Measurements from ENCODE around the gene ZNF492. TPM values are rescaled to one million over a fixed set of nuclear protein-coding genes. Genes with fewer than 3 reads are reported as not detected.
A peak's percentile ranks its signal among the peaks of the same experiment; 100 is the strongest.
"Not testable (repeated sequence)": the region's sequence is repeated elsewhere in the genome, so short reads cannot be mapped to it uniquely, and the experiment has no call there.

Gene ZNF492
- total RNA-seq = 1 to 10 TPM; 4.2 to 4.7 TPM

DNA sequence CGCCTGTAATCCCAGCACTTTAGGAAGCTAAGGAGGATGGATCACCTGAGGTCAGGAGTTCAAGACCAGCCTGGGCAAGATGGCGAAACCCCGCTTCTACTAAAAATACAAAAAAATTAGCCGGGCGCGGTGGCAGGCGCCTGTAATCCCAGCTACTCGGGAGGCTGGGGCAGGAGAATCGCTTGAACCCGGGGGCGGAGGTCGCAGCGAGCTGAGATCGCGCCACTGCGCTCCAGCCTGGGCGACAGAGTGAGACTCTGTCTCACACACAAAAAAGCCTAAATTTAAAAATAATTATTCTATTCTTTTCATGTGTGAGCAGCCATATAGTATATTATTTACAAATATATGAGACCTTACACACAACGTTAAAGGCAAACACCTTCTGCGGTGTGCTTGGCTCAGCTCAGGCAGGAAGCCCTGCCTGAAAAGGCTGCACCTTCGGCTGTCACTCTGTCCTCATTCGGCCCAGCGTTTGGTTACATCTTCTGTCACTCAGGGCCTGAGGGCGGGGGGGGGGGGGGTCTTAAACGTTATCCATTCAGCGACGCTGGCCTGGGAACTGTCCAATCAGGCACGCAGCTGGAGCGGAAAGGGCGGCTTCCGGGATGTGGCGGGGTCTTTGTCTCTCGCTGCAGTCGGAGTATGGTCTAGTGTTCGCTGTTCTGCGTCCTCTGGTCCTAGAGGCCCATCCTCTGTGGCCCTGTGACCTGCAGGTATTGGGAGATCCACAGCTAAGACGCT, at the start of gene ZNF492:
Gene ZNF492, plus strand, starts transcription at position 619 of the 744 bp plus-strand sequence. CDS start 19,076 bp downstream, outside the sequence.
- not testable (repeated sequence) for H3K9me3 Mint-ChIP-seq, H3K4me1 Mint-ChIP-seq, H3K27me3 Mint-ChIP-seq
- peak; percentile 80 for DNase-seq
- H3K36me3 Mint-ChIP-seq = peaks cover 22% of the 10 kb centered on the region
- H3K27ac Mint-ChIP-seq = peak within 1 kb of the TSS; percentile 90
- H3K4me3 Mint-ChIP-seq = peak within 1 kb of the TSS; percentile 95

DNA sequence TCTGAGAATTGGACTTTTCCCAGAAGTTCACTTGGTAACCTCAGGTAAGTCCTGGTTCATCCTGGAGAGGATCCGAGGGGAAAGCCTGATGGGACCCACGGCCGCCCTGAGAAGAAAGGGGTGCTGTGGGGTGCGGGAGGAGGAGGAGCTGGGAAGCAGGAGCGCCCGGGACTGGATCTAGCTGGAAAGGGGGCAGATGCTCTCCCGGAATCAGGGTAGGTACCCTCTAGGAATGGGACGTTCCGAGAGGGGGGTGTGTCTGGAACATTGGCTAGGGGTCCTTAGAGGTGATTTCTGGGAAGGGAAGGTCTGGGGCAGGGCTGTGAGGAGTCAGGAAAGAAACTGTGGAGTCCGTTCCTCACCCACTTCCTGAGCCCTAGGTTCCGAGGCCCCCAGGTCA, 38.7 kb upstream of the ZNF492 start:
- no peak for DNase-seq
- Mint-ChIP-seq H3K27me3 (peaks cover 23% of the 10 kb centered on the region), H3K27ac (no peak overlapping the region), H3K36me3 (peaks cover 5% of the 10 kb centered on the region), H3K4me3 (no peak overlapping the region), H3K9me3 (peaks cover 16% of the 10 kb centered on the region), H3K4me1 (no peaks in the 10 kb centered on the region)

- H3K36me3 Mint-ChIP-seq = peaks cover 5% of the 10 kb centered on the region
- peaks cover 23% of the 10 kb centered on the region for H3K27me3 Mint-ChIP-seq
- no peak for DNase-seq
- H3K4me3 Mint-ChIP-seq = no peak overlapping the region
- peaks cover 16% of the 10 kb centered on the region for H3K9me3 Mint-ChIP-seq
- no peak overlapping the region for H3K27ac Mint-ChIP-seq
- no peaks in the 10 kb centered on the region for H3K4me1 Mint-ChIP-seq
Observed at GRCh38 chr19:22595918-22596341, 38.2 kb upstream of the ZNF492 start.

- no peak overlapping the region for H3K27ac Mint-ChIP-seq
- no peak overlapping the region for H3K4me3 Mint-ChIP-seq
- H3K9me3 Mint-ChIP-seq = peaks cover 4% of the 10 kb centered on the region
- no peak for DNase-seq
- H3K36me3 Mint-ChIP-seq = peaks cover 1% of the 10 kb centered on the region
- H3K4me1 Mint-ChIP-seq = no peaks in the 10 kb centered on the region
- peaks cover 20% of the 10 kb centered on the region for H3K27me3 Mint-ChIP-seq
Observed at GRCh38 chr19:22600690-22601648, 33.2 kb upstream of the ZNF492 start.

GRCh38 chr19:22601906-22602630, 32.1 kb upstream of the ZNF492 start:
- Mint-ChIP-seq H3K27ac (no peak overlapping the region), H3K27me3 (peaks cover 15% of the 10 kb centered on the region), H3K9me3 (no peaks in the 10 kb centered on the region), H3K4me3 (no peak overlapping the region), H3K36me3 (no peaks in the 10 kb centered on the region), H3K4me1 (no peaks in the 10 kb centered on the region)
- no peak for DNase-seq

DNA sequence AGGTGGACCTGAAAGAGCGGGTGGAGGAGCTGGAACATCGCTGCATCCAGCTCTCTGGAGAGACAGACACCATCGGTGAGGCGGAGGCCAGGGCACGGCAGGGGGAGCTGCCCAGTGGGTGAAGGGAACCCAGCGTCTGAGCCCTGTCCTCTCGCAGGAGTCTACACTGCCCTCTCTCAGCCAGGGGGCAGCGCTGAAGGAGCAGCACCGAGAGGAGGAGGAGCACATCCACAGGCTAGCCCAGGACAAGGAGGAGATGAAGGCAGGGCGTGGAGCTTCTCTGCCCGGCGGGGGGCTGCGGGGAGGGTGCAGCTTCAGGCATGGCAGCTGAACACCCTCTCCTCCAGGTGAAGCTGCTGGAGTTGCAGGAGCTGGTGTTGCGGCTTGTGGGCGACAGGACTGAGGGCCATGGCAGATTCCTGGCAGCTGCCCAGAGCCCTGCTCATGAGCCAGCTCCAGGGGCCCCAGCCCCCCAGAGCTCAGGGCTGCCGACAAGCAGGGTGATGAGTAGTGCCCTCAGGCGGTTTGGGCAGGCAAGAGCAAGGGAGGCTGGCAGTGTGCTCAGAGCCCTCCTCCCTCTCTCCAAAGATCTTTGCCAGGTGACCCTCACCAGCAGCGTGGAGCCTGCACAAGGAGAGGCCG, 31.4 kb upstream of the ZNF492 start:
- Mint-ChIP-seq H3K27ac (no peak overlapping the region), H3K9me3 (no peaks in the 10 kb centered on the region), H3K36me3 (no peaks in the 10 kb centered on the region), H3K4me1 (no peaks in the 10 kb centered on the region), H3K27me3 (peaks cover 15% of the 10 kb centered on the region), H3K4me3 (no peak overlapping the region)
- no peak for DNase-seq

DNA sequence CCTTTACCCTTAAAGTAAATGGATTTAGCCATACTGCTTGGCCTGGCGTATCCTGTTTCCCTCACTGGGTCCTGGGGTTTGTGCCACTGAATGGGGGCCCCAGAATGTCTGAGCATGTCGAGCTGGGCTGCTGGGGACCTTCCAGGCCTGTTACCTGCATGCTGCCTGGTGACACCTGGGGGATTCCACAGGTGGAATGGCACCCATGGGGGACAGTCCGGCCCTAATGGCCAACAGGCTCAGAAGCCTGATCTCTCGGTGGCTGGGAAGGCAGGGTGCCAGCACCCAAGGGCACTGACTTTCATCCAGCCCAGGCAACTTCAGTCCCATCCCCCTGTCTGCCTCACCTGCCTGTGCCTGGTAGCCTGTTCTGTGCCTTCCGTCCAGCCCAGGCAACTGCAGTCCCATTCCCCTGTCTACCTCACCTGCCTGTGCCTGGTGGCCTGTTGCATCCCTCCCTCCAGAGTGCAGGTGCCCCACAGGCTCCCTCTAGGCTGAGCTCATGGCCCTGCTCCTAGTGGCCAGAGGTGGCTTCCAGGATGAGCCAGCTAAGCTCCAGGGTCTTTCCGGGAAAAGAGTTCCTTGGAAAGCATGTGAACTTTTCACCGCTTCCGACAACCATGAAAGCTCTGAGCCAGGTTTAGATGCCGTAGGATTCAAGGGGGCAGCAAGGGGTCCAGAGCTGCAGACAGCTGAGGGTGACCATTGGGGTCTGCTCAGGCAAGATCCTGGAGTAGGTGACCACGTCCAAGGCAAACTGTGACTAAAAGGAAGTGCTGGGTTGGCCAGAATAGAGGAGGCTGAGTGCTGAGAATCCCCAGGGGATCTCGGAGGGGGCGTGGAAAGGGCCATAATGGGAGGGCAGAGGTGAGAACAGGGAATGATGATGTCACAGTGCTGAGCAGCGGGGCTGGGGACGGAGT, 30.3 kb upstream of the ZNF492 start:
- Mint-ChIP-seq H3K27ac (no peak overlapping the region), H3K36me3 (no peaks in the 10 kb centered on the region), H3K4me1 (no peaks in the 10 kb centered on the region), H3K4me3 (no peak overlapping the region), H3K9me3 (no peaks in the 10 kb centered on the region), H3K27me3 (peaks cover 15% of the 10 kb centered on the region)
- no peak for DNase-seq

DNA sequence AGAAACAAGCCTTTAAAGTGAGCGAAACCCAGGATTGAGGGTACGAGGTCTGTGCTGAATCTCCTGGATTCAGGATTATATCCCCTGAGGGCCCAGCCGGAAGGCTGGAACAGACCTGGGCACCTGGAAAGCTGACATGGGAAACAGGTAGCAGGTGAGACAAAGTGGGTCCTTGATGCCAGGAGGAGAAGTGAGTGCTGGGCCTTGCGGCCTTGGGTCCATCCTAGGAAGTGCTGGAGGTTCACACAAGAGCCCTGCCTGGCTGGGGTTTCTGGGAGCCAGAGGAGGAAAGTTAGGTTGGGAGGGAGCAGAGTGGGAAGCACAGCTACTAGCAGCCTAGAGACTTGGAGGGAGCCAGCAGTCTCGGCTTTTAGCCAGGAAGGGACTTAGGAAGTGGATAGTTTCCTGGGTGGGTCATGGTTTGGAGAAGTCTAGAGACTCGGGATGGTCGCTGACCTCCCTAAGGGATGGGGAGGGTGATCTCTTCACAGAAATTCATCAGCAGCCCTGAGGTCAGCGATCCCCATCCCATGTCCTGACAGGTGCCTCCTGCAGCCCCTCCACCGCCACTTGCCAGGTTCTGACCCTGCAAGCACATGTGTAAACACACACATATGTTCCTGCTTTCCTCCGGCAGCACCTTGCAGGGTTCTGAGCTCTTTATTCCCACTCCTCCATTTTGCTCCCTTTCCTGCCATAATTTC, 29.4 kb upstream of the ZNF492 start:
- Mint-ChIP-seq H3K27me3 (peaks cover 6% of the 10 kb centered on the region), H3K4me3 (no peak overlapping the region), H3K36me3 (no peaks in the 10 kb centered on the region), H3K27ac (no peak overlapping the region), H3K9me3 (no peaks in the 10 kb centered on the region), H3K4me1 (no peaks in the 10 kb centered on the region)
- no peak for DNase-seq

- no peak for DNase-seq
- peaks cover 4% of the 10 kb centered on the region for H3K27me3 Mint-ChIP-seq
- no peak overlapping the region for H3K27ac Mint-ChIP-seq
- no peaks in the 10 kb centered on the region for H3K4me1 Mint-ChIP-seq
- no peaks in the 10 kb centered on the region for H3K36me3 Mint-ChIP-seq
- H3K9me3 Mint-ChIP-seq = peaks cover 3% of the 10 kb centered on the region
- no peak overlapping the region for H3K4me3 Mint-ChIP-seq
Observed at GRCh38 chr19:22605275-22606211, 28.6 kb upstream of the ZNF492 start.

GRCh38 chr19:22606212-22606553, 27.9 kb upstream of the ZNF492 start:
- peaks cover 3% of the 10 kb centered on the region for H3K27me3 Mint-ChIP-seq
- H3K9me3 Mint-ChIP-seq = peaks cover 3% of the 10 kb centered on the region
- H3K4me1 Mint-ChIP-seq = no peaks in the 10 kb centered on the region
- H3K36me3 Mint-ChIP-seq = no peaks in the 10 kb centered on the region
- H3K27ac Mint-ChIP-seq = no peak overlapping the region
- H3K4me3 Mint-ChIP-seq = no peak overlapping the region
- no peak for DNase-seq

- H3K4me3 Mint-ChIP-seq = no peak overlapping the region
- no peaks in the 10 kb centered on the region for H3K4me1 Mint-ChIP-seq
- H3K27me3 Mint-ChIP-seq = no peaks in the 10 kb centered on the region
- peaks cover 3% of the 10 kb centered on the region for H3K9me3 Mint-ChIP-seq
- H3K27ac Mint-ChIP-seq = no peak overlapping the region
- no peaks in the 10 kb centered on the region for H3K36me3 Mint-ChIP-seq
- DNase-seq = no peak
Observed at GRCh38 chr19:22606954-22607652, 27.0 kb upstream of the ZNF492 start.

Measured in activated naive CD8-positive, alpha-beta T cell treated with anti-CD3 and anti-CD28 coated beads for 36 hours (primary cell).